HepG2 (cell line): ENCODE data around the gene CFAP61. TPM values are rescaled to one million over a fixed set of nuclear protein-coding genes. Genes with fewer than 3 reads are reported as not detected.

Source experiments
- ATAC-seq: fragments of 200-7000 bp; cut with Tn5 transposase; 3 replicates; pipeline ENCODE4 v1.9.1; 2020; ENCODE audit warnings: mild to moderate bottlenecking, moderate library complexity
- BruUV-seq: library from RNA; stranded (reverse); fragments of 400-500 nt; replicated peaks from 2 replicates; lab custom pipeline; 2021; lab: Mats Ljungman, UMichigan
- CTCF ChIA-PET: fragments of 300-600 bp; formaldehyde crosslinking; extraction: SDS; loops from one replicate; lab custom pipeline; 2021; ENCODE audit warnings: low total read pairs, inconsistent platforms, low intra/inter-chr PET ratio; lab: Yijun Ruan, JAX
- POLR2A ChIA-PET: fragments of 350-600 bp; sonication (Branson Sonifier 250); formaldehyde crosslinking; loops from one replicate; lab custom pipeline; 2020; ENCODE audit warnings: antibody characterized with exemption, inconsistent platforms; lab: Yijun Ruan, JAX
- DNase-seq: peaks from one replicate; pipeline ENCODE4 v3.0.0-alpha.2; 2015; ENCODE audit warnings: low spot score
- FAIRE-seq: peaks from 3 replicates; lab custom pipeline; 2011; peaks lifted over from hg19 to GRCh38; lab: Jason Lieb, UNC
- H2AFZ ChIP-seq: one replicate; pipeline ENCODE4 v1.6.1; 2011; ENCODE audit warnings: low read length, inconsistent platforms
- H3K27ac ChIP-seq: fragments of 300-600 bp; 3 replicates; pipeline ENCODE4 v1.8.0; 2011; ENCODE audit warnings: mixed run types, mild to moderate bottlenecking, mixed read lengths, low read length, inconsistent platforms; ENCODE audit not compliant: insufficient read depth; ENCODE audit errors: extremely low read length
- H3K27me3 ChIP-seq, 2 experiments: fragments of 200-600 bp in 1 of 2; 2 replicates in 1 of 2; 3 replicates in 1 of 2; pipeline versions ENCODE4 v1.6.0 to v1.8.0; 2011; ENCODE audit warnings: low read length in 2 of 2, mild to moderate bottlenecking in 2 of 2, moderate library complexity in 2 of 2, inconsistent platforms in 1 of 2; ENCODE audit not compliant: insufficient read depth in 2 of 2, control insufficient read depth in 1 of 2
- H3K36me3 ChIP-seq, 2 experiments: fragments of 200-600 bp in 1 of 2; replicated peaks in 1 of 2; 2 replicates in 1 of 2; 3 replicates in 1 of 2; pipeline versions ENCODE4 v1.5.1 to v1.8.0; 2011; ENCODE audit warnings: low read length in 2 of 2, inconsistent platforms in 1 of 2; ENCODE audit not compliant: insufficient read depth in 2 of 2, control insufficient read depth in 1 of 2
- H3K4me1 ChIP-seq: 2 replicates; pipeline ENCODE4 v1.5.1; 2012; ENCODE audit warnings: low read length, inconsistent platforms; ENCODE audit not compliant: insufficient read depth
- H3K4me2 ChIP-seq: 2 replicates; pipeline ENCODE4 v1.6.0; 2011; ENCODE audit warnings: low read depth, low read length, inconsistent platforms
- H3K4me3 ChIP-seq, 3 experiments: fragments of 200-600 bp in 1 of 3; sonication (generic), shearing (Covaris generic) in 1 of 3; replicated peaks in 1 of 3; 2 replicates each; pipeline ENCODE4 v1.5.1; 2011 to 2016; ENCODE audit warnings: low read length in 3 of 3, inconsistent platforms in 2 of 3, low read depth in 2 of 3, mild to moderate bottlenecking in 2 of 3, control low read depth in 1 of 3, mixed read lengths in 1 of 3; ENCODE audit not compliant: insufficient read depth in 1 of 3
- H3K79me2 ChIP-seq: one replicate; pipeline ENCODE4 v1.6.1; 2011; ENCODE audit warnings: low read length, inconsistent platforms; ENCODE audit not compliant: insufficient read depth
- H3K9ac ChIP-seq: 2 replicates; pipeline ENCODE4 v1.6.0; 2011; ENCODE audit warnings: mild to moderate bottlenecking, low read depth, low read length, inconsistent platforms; ENCODE audit not compliant: insufficient read depth
- H3K9me3 ChIP-seq: 2 replicates; pipeline ENCODE4 v1.5.1; 2012; ENCODE audit warnings: mild to moderate bottlenecking, low read length
- H4K20me1 ChIP-seq: 2 replicates; pipeline ENCODE4 v1.6.0; 2011; ENCODE audit warnings: inconsistent platforms, mild to moderate bottlenecking, low read length, moderate library complexity; ENCODE audit not compliant: insufficient read depth
- ERF ChIP-seq: IDR thresholded peaks from 2 replicates; pipeline ENCODE4 v1.6.1; 2018; ENCODE audit warnings: missing biosample characterization, missing genetic modification reagents
- FOXA1 ChIP-seq, 2 experiments: fragments of 450-650 bp in 1 of 2; sonication (generic) in 1 of 2; formaldehyde crosslinking in 1 of 2; IDR thresholded peaks; 2 replicates each; pipeline versions ENCODE4 v1.4.0 to v1.6.1; 2016 to 2020; ENCODE audit warnings: missing genetic modification reagents in 1 of 2
- HOXA5 ChIP-seq: sonication (generic); formaldehyde crosslinking; IDR thresholded peaks from 2 replicates; pipeline ENCODE4 v1.4.0; 2020; ENCODE audit warnings: missing genetic modification reagents
- NONO ChIP-seq, 2 experiments: fragments of 450-650 bp in 1 of 2; sonication (generic) in 1 of 2; formaldehyde crosslinking in 1 of 2; IDR thresholded peaks in 1 of 2; conservative IDR thresholded peaks in 1 of 2; 2 replicates each; pipeline versions ENCODE4 v1.6.1 to v1.8.0; 2017 to 2022; ENCODE audit warnings: mild to moderate bottlenecking in 1 of 2, missing genetic modification reagents in 1 of 2, moderate library complexity in 1 of 2
- RARA ChIP-seq: IDR thresholded peaks from 2 replicates; pipeline ENCODE4 v1.6.1; 2016; ENCODE audit warnings: missing genetic modification reagents, missing compliant biosample characterization
- SNAPC2 ChIP-seq: sonication (generic); formaldehyde crosslinking; IDR thresholded peaks from 2 replicates; pipeline ENCODE4 v1.8.1; 2022; ENCODE audit warnings: mild to moderate bottlenecking, missing genetic modification reagents
- SOX13 ChIP-seq, 3 experiments: fragments of 450-650 bp in 1 of 3; sonication (generic) in 1 of 3; formaldehyde crosslinking in 1 of 3; IDR thresholded peaks in 2 of 3; conservative IDR thresholded peaks in 1 of 3; 2 replicates each; pipeline versions ENCODE4 v1.5.0 to v1.6.1; 2016 to 2020; ENCODE audit warnings: antibody characterized with exemption in 1 of 3, mild to moderate bottlenecking in 1 of 3, missing compliant biosample characterization in 1 of 3, missing genetic modification reagents in 1 of 3, moderate library complexity in 1 of 3
- SYNCRIP ChIP-seq: fragments of 200-400 bp; formaldehyde crosslinking; IDR thresholded peaks from 2 replicates; pipeline ENCODE4 v1.6.1; 2018; ENCODE audit warnings: mild to moderate bottlenecking, low read depth, low read length; ENCODE audit not compliant: insufficient read depth
- TEAD2 ChIP-seq: sonication (generic); formaldehyde crosslinking; IDR thresholded peaks from 2 replicates; pipeline ENCODE4 v1.9.0; 2021; ENCODE audit warnings: missing genetic modification reagents
- ZFP62 ChIP-seq: sonication (generic); formaldehyde crosslinking; IDR thresholded peaks from 2 replicates; pipeline ENCODE4 v1.4.0; 2020; ENCODE audit warnings: missing genetic modification reagents
- ZNF383 ChIP-seq: sonication (generic); formaldehyde crosslinking; IDR thresholded peaks from 2 replicates; pipeline ENCODE4 v1.4.0; 2020; ENCODE audit warnings: missing genetic modification reagents, mild to moderate bottlenecking, borderline replicate concordance
- ZNF556 ChIP-seq: sonication (generic); formaldehyde crosslinking; IDR thresholded peaks from 2 replicates; pipeline ENCODE4 v1.4.0; 2020; ENCODE audit warnings: mild to moderate bottlenecking, missing genetic modification reagents, borderline replicate concordance
- ZSCAN9 ChIP-seq: IDR thresholded peaks from 2 replicates; pipeline ENCODE4 v1.6.1; 2016; ENCODE audit warnings: borderline replicate concordance
- WGBS: methylation state at CpG from one replicate; pipeline ENCODE4 v1.1.6; 2017; ENCODE audit warnings: low lambda C conversion rate; 5-methylcytosine and 5-hydroxymethylcytosine counted together
- in situ Hi-C: cut with HindIII; loops from 2 replicates; pipeline ENCODE4 v1.10.0; 2017; ENCODE audit warnings: low pct_unique_long_range_greater_than_20kb; ENCODE audit not compliant: extremely low pct_ligation_motif_present
- intact Hi-C: fragments of 100-400 bp; cut with micrococcal nuclease; formaldehyde crosslinking; loops from one replicate; pipeline ENCODE4 v1.10.0; 2022; ENCODE audit not compliant: unreplicated experiment
- polyA plus RNA-seq, 8 experiments: library from polyadenylated mRNA; depleted of rRNA in 3 of 8; stranded (reverse) in 7 of 8; unstranded in 1 of 8; fragments of >200 nt; fragmentation: Illumina TruSeq in 4 of 8; extraction: Trizol in 4 of 8; gene quantifications; 2 replicates each; pipeline versions ENCODE4 v1.2.1 to v1.2.3, GENCODE V29; 2011 to 2016; ENCODE audit warnings: low read depth in 4 of 8, missing spikeins in 1 of 8, mixed read lengths in 1 of 8; ENCODE audit not compliant: insufficient read depth in 1 of 8
- total RNA-seq, 5 experiments: library from RNA; depleted of rRNA; stranded (reverse); fragments of >200 nt; fragmentation: Illumina TruSeq; extraction: Trizol; gene quantifications; 2 replicates each; pipeline ENCODE4 v1.2.3, GENCODE V29; 2016; ENCODE audit warnings: low read depth in 1 of 5
- TF ChIP-seq, protein P1 (sequence below): sonication (generic); formaldehyde crosslinking; IDR thresholded peaks from 2 replicates; pipeline ENCODE4 v1.4.0; 2020; ENCODE audit warnings: missing genetic modification reagents
- TF ChIP-seq, protein P2 (sequence below): sonication (generic); formaldehyde crosslinking; IDR thresholded peaks from 2 replicates; pipeline ENCODE4 v1.4.0; 2020; ENCODE audit warnings: missing genetic modification reagents
- TF ChIP-seq, protein P3 (sequence below): sonication (generic); formaldehyde crosslinking; IDR thresholded peaks from 2 replicates; pipeline ENCODE4 v1.4.0; 2020; ENCODE audit warnings: mild to moderate bottlenecking, missing genetic modification reagents
- TF ChIP-seq, protein P4 (sequence below): sonication (generic); formaldehyde crosslinking; IDR thresholded peaks from 2 replicates; pipeline ENCODE4 v1.9.0; 2021; ENCODE audit warnings: missing genetic modification reagents, borderline replicate concordance
- TF ChIP-seq, protein P5 (sequence below): sonication (generic); formaldehyde crosslinking; IDR thresholded peaks from 2 replicates; pipeline ENCODE4 v1.4.0; 2020; ENCODE audit warnings: low read depth, mild to moderate bottlenecking, missing genetic modification reagents

CFAP61 gene
- total and polyA plus RNA-seq, 2 of the 13 experiments (the other 11 are each of a cell fraction or from before 2014, with no cell fraction given): 0.27 TPM; not detected in 1

DNA sequence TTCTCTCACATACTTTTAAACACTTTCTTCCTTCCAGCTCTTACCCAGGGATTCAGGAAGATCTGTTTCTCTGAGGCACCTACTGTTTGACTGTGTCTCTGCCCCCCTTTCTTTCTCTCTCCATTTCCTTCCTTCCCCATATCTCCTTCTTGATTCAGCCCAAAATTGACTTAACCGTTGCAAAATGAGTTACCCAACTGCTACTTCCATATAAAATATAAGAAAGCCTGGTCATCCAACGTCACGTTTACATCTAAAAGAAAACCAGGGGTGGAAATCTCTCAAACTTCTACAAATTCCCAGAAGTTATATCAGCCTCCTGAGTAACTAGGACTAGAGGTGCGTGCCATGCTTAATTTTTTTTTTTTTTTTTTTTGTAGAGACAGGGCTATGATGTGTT, 220.4 kb downstream of the CFAP61 start:
- POLR2A ChIA-PET: no interaction called here
- Histone ChIP-seq H3K4me1 (no peaks in the 10 kb centered on the region), H3K79me2 (no peaks in the 10 kb centered on the region), H3K4me3 (no peak overlapping the region), H3K36me3 (no peaks in the 10 kb centered on the region), H2AFZ (no peak overlapping the region), H3K9ac (no peak overlapping the region), H3K27ac (no peak overlapping the region), H3K4me2 (no peak overlapping the region), H4K20me1 (no peaks in the 10 kb centered on the region), H3K9me3 (no peaks in the 10 kb centered on the region), H3K27me3 (no peaks in the 10 kb centered on the region; a peak in 1 of 5 replicates)
- CTCF ChIA-PET: no interaction called here
- no peak for FAIRE-seq
- WGBS: 17% methylated on average over 4 of the region's 4 CpGs
- DNase-seq: no peak
- in situ Hi-C loops (no loop called here), intact Hi-C loops (no loop called here)
- ATAC-seq: no peak
- no TSS peak for BruUV-seq
- TF ChIP-seq TEAD2 (no peak), ZFP62 (CRISPR knock-in tag) (no peak), ZSCAN9 (CRISPR knock-in tag) (no peak), SYNCRIP (no peak), ERF (CRISPR knock-in tag) (no peak), ZNF383 (CRISPR knock-in tag) (no peak), HOXA5 (CRISPR knock-in tag) (no peak), RARA (CRISPR knock-in tag) (no peak), NONO (IDR thresholded peaks at IDR 0.05) (no peak), NONO (CRISPR knock-in tag; conservative IDR thresholded peaks at IDR 0.05) (no peak), ZNF556 (CRISPR knock-in tag) (no peak), FOXA1 (IDR thresholded peaks at IDR 0.05) (no peak), FOXA1 (CRISPR knock-in tag; IDR thresholded peaks at IDR 0.05) (no peak), SOX13 (IDR thresholded peaks at IDR 0.05) (no peak), SOX13 (CRISPR knock-in tag; conservative IDR thresholded peaks at IDR 0.05 in 1 of 2, IDR thresholded peaks at IDR 0.05 in 1 of 2) (no peak), SNAPC2 (no peak)
- TF ChIP-seq, protein P1, sequence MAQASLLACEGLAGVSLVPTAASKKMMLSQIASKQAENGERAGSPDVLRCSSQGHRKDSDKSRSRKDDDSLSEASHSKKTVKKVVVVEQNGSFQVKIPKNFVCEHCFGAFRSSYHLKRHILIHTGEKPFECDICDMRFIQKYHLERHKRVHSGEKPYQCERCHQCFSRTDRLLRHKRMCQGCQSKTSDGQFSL: no peak
- TF ChIP-seq, protein P2, sequence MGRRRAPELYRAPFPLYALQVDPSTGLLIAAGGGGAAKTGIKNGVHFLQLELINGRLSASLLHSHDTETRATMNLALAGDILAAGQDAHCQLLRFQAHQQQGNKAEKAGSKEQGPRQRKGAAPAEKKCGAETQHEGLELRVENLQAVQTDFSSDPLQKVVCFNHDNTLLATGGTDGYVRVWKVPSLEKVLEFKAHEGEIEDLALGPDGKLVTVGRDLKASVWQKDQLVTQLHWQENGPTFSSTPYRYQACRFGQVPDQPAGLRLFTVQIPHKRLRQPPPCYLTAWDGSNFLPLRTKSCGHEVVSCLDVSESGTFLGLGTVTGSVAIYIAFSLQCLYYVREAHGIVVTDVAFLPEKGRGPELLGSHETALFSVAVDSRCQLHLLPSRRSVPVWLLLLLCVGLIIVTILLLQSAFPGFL: no peak
- TF ChIP-seq, protein P3, sequence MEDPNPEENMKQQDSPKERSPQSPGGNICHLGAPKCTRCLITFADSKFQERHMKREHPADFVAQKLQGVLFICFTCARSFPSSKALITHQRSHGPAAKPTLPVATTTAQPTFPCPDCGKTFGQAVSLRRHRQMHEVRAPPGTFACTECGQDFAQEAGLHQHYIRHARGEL (CRISPR knock-in tag): no peak
- TF ChIP-seq, protein P4, sequence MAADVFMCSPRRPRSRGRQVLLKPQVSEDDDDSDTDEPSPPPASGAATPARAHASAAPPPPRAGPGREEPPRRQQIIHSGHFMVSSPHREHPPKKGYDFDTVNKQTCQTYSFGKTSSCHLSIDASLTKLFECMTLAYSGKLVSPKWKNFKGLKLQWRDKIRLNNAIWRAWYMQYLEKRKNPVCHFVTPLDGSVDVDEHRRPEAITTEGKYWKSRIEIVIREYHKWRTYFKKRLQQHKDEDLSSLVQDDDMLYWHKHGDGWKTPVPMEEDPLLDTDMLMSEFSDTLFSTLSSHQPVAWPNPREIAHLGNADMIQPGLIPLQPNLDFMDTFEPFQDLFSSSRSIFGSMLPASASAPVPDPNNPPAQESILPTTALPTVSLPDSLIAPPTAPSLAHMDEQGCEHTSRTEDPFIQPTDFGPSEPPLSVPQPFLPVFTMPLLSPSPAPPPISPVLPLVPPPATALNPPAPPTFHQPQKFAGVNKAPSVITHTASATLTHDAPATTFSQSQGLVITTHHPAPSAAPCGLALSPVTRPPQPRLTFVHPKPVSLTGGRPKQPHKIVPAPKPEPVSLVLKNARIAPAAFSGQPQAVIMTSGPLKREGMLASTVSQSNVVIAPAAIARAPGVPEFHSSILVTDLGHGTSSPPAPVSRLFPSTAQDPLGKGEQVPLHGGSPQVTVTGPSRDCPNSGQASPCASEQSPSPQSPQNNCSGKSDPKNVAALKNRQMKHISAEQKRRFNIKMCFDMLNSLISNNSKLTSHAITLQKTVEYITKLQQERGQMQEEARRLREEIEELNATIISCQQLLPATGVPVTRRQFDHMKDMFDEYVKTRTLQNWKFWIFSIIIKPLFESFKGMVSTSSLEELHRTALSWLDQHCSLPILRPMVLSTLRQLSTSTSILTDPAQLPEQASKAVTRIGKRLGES (CRISPR knock-in tag): no peak
- TF ChIP-seq, protein P5, sequence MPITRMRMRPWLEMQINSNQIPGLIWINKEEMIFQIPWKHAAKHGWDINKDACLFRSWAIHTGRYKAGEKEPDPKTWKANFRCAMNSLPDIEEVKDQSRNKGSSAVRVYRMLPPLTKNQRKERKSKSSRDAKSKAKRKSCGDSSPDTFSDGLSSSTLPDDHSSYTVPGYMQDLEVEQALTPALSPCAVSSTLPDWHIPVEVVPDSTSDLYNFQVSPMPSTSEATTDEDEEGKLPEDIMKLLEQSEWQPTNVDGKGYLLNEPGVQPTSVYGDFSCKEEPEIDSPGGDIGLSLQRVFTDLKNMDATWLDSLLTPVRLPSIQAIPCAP: no peak
